HCT116 (cell line): ENCODE data around the gene AGMAT. TPM values are rescaled to one million over a fixed set of nuclear protein-coding genes. Genes with fewer than 3 reads are reported as not detected.

Source experiments
- ATAC-seq: fragments of 200-7000 bp; cut with Tn5 transposase; 2 replicates; pipeline ENCODE4 v1.9.1; 2020; ENCODE audit warnings: mild to moderate bottlenecking, moderate library complexity
- BruUV-seq: library from RNA; stranded (reverse); fragments of 400-500 nt; replicated peaks from 2 replicates; lab custom pipeline; 2021; lab: Mats Ljungman, UMichigan
- CTCF ChIA-PET: fragments of 300-600 bp; sonication (Branson Sonifier 250); formaldehyde crosslinking; loops from one replicate; lab custom pipeline; 2021; ENCODE audit warnings: antibody characterized with exemption; lab: Charles Lee
- POLR2A ChIA-PET: fragments of 300-600, 350-600 bp; sonication (Branson Sonifier 250); formaldehyde crosslinking; loops from one replicate; lab custom pipeline; 2021; ENCODE audit warnings: antibody characterized with exemption; lab: Charles Lee
- RAD21 ChIA-PET, 2 experiments: fragments of 300-600 bp; sonication (Branson Sonifier 250); formaldehyde crosslinking; loops; one replicate each; lab custom pipeline; 2023; ENCODE audit warnings: low total read pairs in 2 of 2; ENCODE audit not compliant: uncharacterized antibody in 2 of 2, unreplicated experiment in 2 of 2, low non-redundant PET in 1 of 2; lab: Charles Lee
- DNase-seq: peaks from one replicate; pipeline ENCODE4 v3.0.0-alpha.2; 2010; ENCODE audit warnings: low read depth, low spot score
- H2AFZ ChIP-seq: fragments of 200-600 bp; shearing (Covaris generic), sonication (generic); 2 replicates; pipeline ENCODE4 v1.6.1; 2017; ENCODE audit warnings: low read depth, mixed run types, mixed read lengths, antibody characterized with exemption, low read length; ENCODE audit not compliant: poor library complexity, severe bottlenecking
- H3K27ac ChIP-seq: 2 replicates; pipeline ENCODE4 v1.5.1; 2012; ENCODE audit warnings: low read depth, low read length
- H3K27me3 ChIP-seq: fragments of 200-600 bp; sonication (generic); 2 replicates; pipeline ENCODE4 v1.6.1; 2016; ENCODE audit warnings: mixed run types, low read length, mixed read lengths; ENCODE audit not compliant: insufficient read depth
- H3K36me3 ChIP-seq, 2 experiments: fragments of 200-500 bp in 1 of 2; fragments of 200-600 bp in 1 of 2; sonication (Bioruptor generic) in 1 of 2; sonication (generic) in 1 of 2; 2 replicates each; pipeline versions ENCODE4 v1.5.1 to v1.6.1; 2014 to 2016; ENCODE audit warnings: low read length in 2 of 2, inconsistent platforms in 1 of 2, mixed read lengths in 1 of 2, mixed run types in 1 of 2; ENCODE audit not compliant: insufficient read depth in 2 of 2, control insufficient read depth in 1 of 2
- H3K4me1 ChIP-seq, 2 experiments: fragments of 200-600 bp in 1 of 2; sonication (generic) in 1 of 2; 2 replicates each; pipeline versions ENCODE4 v1.5.1 to v1.6.1; 2012 to 2017; ENCODE audit warnings: low read length in 2 of 2, inconsistent platforms in 1 of 2, mild to moderate bottlenecking in 1 of 2, mixed read lengths in 1 of 2, mixed run types in 1 of 2, moderate library complexity in 1 of 2; ENCODE audit not compliant: insufficient read depth in 2 of 2, control insufficient read depth in 1 of 2
- H3K4me2 ChIP-seq: fragments of 200-600 bp; sonication (generic); 2 replicates; pipeline ENCODE4 v1.6.1; 2017; ENCODE audit warnings: mixed run types, low read length, mixed read lengths
- H3K4me3 ChIP-seq, 2 experiments: fragments of 200-600 bp in 1 of 2; sonication (generic) in 1 of 2; replicated peaks in 1 of 2; 2 replicates each; pipeline ENCODE4 v1.5.1; 2011 to 2016; ENCODE audit warnings: low read length in 2 of 2, control low read depth in 1 of 2, low read depth in 1 of 2, mild to moderate bottlenecking in 1 of 2, mixed read lengths in 1 of 2, mixed run types in 1 of 2
- H3K79me2 ChIP-seq: fragments of 200-600 bp; sonication (generic); 2 replicates; pipeline ENCODE4 v1.6.1; 2017; ENCODE audit warnings: mild to moderate bottlenecking, mixed run types, low read length, moderate library complexity, mixed read lengths; ENCODE audit not compliant: insufficient read depth
- H3K9ac ChIP-seq: fragments of 200-600 bp; sonication (generic); 2 replicates; pipeline ENCODE4 v1.6.1; 2016; ENCODE audit warnings: low read length, mixed read lengths
- H3K9me2 ChIP-seq: fragments of 200-600 bp; sonication (generic), shearing (Covaris generic); 2 replicates; pipeline ENCODE4 v1.6.1; 2017; ENCODE audit warnings: mixed run types, mild to moderate bottlenecking, moderate library complexity; ENCODE audit not compliant: insufficient read depth
- H3K9me3 ChIP-seq, 2 experiments: fragments of 200-500 bp in 1 of 2; fragments of 200-600 bp in 1 of 2; sonication (Bioruptor generic) in 1 of 2; sonication (generic) in 1 of 2; 2 replicates each; pipeline ENCODE4 v1.6.1; 2014 to 2017; ENCODE audit warnings: low read length in 2 of 2, mixed read lengths in 2 of 2, inconsistent platforms in 1 of 2, low read depth in 1 of 2, mild to moderate bottlenecking in 1 of 2, mixed run types in 1 of 2, moderate library complexity in 1 of 2; ENCODE audit not compliant: control insufficient read depth in 1 of 2, insufficient read depth in 1 of 2
- H4K20me1 ChIP-seq: fragments of 200-600 bp; sonication (generic), shearing (Covaris generic); 2 replicates; pipeline ENCODE4 v1.6.1; 2017; ENCODE audit warnings: mixed run types, mild to moderate bottlenecking, moderate library complexity; ENCODE audit not compliant: insufficient read depth
- CBX3 ChIP-seq: IDR thresholded peaks from 2 replicates; pipeline ENCODE4 v1.6.1; 2012; ENCODE audit warnings: low read depth
- EZH2 ChIP-seq: fragments of 200-600 bp; sonication (generic); IDR thresholded peaks from 2 replicates; pipeline ENCODE4 v1.6.1; 2017; ENCODE audit warnings: antibody characterized with exemption, mixed run types
- FOSL1 ChIP-seq: IDR thresholded peaks from 2 replicates; pipeline ENCODE4 v1.6.1; 2012; ENCODE audit warnings: low read depth
- SP1 ChIP-seq: IDR thresholded peaks from 2 replicates; pipeline ENCODE4 v1.6.1; 2012; ENCODE audit warnings: low read depth
- ZNF274 ChIP-seq: fragments of 200-500 bp; sonication (Bioruptor generic); IDR thresholded peaks from 2 replicates; pipeline ENCODE4 v1.6.1; 2014; ENCODE audit warnings: mild to moderate bottlenecking, low read depth, low read length, inconsistent platforms
- intact Hi-C: fragments of 100-400 bp; cut with micrococcal nuclease; formaldehyde crosslinking; loops from 2 replicates; pipeline ENCODE4 v1.10.0; 2022
- total RNA-seq: library from RNA; stranded (reverse); gene quantifications from one replicate; pipeline ENCODE4 v1.2.1, GENCODE V29; 2021; ENCODE audit not compliant: unreplicated experiment
- TF ChIP-seq, protein P1 (sequence below): IDR thresholded peaks from 2 replicates; pipeline ENCODE4 v1.6.1; 2011; ENCODE audit warnings: mild to moderate bottlenecking, low read length, moderate library complexity; ENCODE audit not compliant: insufficient replicate concordance; ENCODE audit errors: extremely low read depth

Gene AGMAT
- total RNA-seq, 1 experiment from 2014 or later = not detected

DNA sequence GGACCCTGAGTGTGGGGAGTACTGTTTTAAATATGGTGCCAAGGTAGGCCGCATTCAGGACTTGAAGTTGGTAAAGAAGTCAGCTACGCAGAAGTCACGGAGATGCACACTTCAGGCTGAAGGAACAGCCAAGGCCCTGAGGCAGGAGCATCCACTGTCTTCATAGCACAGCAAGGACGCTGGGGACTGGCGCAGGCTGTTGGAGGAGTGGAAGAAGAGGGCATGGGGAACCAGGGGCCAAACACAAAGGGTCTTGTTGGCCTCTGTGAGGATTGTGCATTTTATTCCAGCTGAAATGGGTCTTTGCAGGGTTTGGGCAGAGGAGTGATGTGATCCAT, 41.6 kb downstream of the AGMAT start:
- H3K9me3 ChIP-seq = no peaks in the 10 kb centered on the region
- H3K79me2 ChIP-seq = no peaks in the 10 kb centered on the region
- intact Hi-C loops = no loop called here
- DNase-seq (no peak), ATAC-seq (no peak)
- H3K36me3 ChIP-seq = peaks cover 35 to 37% of the 10 kb centered on the region in 2 experiments; a peak in 3 of 4 replicates
- no TSS peak for BruUV-seq
- no peaks in the 10 kb centered on the region for H3K27me3 ChIP-seq
- H3K27ac ChIP-seq = no peak overlapping the region
- no peak overlapping the region for H3K4me2 ChIP-seq
- H2AFZ ChIP-seq = no peak overlapping the region
- H3K4me1 ChIP-seq = no peaks in the 10 kb centered on the region
- H4K20me1 ChIP-seq = 0 out of 2 replicates have a peak, but pooled peaks cover 3% of the 10 kb centered on the region
- H3K4me3 ChIP-seq = no peak overlapping the region
- ChIA-PET RAD21 (no interaction called here), CTCF (no interaction called here), POLR2A (no interaction called here)
- TF ChIP-seq EZH2 (no peak), ZNF274 (no peak), FOSL1 (no peak), CBX3 (no peak)
- H3K9ac ChIP-seq = no peak overlapping the region
- no peaks in the 10 kb centered on the region for H3K9me2 ChIP-seq

DNA sequence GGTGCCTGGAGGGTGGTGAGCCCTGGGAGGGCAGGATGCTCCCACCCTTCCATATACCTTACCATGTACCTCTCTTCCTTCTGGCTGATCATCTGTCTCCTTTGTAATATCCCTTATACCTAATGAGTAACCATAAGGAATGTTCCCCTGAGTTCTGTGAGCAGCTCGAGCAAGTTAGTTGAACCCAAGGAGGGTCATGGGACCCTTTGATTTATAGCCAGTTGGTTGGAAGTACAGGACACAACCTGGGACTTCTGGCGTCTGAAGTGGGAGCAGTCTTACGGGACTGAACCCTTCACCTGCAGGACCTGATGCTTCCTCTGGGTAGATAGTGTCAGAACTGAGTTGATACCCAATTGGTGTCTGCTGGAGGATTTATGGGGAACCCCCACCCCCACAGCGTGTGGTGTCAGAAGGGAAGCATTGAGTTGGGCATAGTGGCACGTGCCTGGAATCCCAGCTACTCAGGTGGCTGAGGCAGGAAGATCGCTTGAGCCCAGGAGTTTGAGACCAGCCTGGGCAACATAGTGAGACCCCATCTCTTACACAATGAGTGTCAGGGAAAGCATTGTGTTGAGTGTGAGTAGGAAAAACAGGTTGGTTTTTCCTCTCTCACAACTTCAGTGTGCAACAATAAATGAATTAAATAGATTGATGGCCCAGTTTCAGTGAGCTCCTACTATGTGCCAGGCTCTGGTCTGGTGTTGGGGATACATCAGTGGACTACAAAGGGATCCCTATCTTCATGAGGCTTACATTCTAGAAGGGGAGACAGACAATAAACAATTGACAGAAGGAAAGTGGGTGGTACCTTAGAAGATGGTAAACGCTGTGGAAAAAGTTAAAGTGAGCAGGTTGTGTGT, 42.2 kb downstream of the AGMAT start:
- TF ChIP-seq, protein P1, sequence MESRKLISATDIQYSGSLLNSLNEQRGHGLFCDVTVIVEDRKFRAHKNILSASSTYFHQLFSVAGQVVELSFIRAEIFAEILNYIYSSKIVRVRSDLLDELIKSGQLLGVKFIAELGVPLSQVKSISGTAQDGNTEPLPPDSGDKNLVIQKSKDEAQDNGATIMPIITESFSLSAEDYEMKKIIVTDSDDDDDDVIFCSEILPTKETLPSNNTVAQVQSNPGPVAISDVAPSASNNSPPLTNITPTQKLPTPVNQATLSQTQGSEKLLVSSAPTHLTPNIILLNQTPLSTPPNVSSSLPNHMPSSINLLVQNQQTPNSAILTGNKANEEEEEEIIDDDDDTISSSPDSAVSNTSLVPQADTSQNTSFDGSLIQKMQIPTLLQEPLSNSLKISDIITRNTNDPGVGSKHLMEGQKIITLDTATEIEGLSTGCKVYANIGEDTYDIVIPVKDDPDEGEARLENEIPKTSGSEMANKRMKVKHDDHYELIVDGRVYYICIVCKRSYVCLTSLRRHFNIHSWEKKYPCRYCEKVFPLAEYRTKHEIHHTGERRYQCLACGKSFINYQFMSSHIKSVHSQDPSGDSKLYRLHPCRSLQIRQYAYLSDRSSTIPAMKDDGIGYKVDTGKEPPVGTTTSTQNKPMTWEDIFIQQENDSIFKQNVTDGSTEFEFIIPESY = no peak
- TF ChIP-seq SP1 (no peak), FOSL1 (no peak)
- ATAC-seq = no peak
- 0 out of 2 replicates have a peak, but pooled peaks cover 3% of the 10 kb centered on the region for H4K20me1 ChIP-seq
- no peak overlapping the region for H2AFZ ChIP-seq
- H3K36me3 ChIP-seq = peaks cover 33 to 34% of the 10 kb centered on the region in 2 experiments; a peak in 3 of 4 replicates
- H3K9me2 ChIP-seq = no peaks in the 10 kb centered on the region
- no peak overlapping the region for H3K4me2 ChIP-seq
- RAD21 ChIA-PET = no interaction called here
- H3K4me3 ChIP-seq = no peak overlapping the region
- H3K27ac ChIP-seq = no peak overlapping the region
- CTCF ChIA-PET = no interaction called here
- H3K9ac ChIP-seq = no peak overlapping the region
- intact Hi-C loops = no loop called here
- no peaks in the 10 kb centered on the region for H3K27me3 ChIP-seq
- H3K4me1 ChIP-seq = no peaks in the 10 kb centered on the region
- DNase-seq = no peak
- POLR2A ChIA-PET = no interaction called here
- H3K79me2 ChIP-seq = no peaks in the 10 kb centered on the region
- H3K9me3 ChIP-seq = no peaks in the 10 kb centered on the region
- no TSS peak for BruUV-seq
